ENCODE results near the gene MEIKIN. TPM values are rescaled to one million over a fixed set of nuclear protein-coding genes. Genes with fewer than 3 reads are reported as not detected.

Gene MEIKIN
- total RNA-seq, 1 experiment from 2014 or later, result not detected

GRCh38 chr5:131965826-131966415 lies 20.5 kb upstream of the MEIKIN start:
- ATAC-seq, result no peak
- Histone ChIP-seq H3K9me3 (ENCODE audit: control insufficient read depth, insufficient read depth, low read depth, low read length) (no peaks in the 10 kb centered on the region), H3K4me3 (ENCODE audit: low read depth in 2 of 2, low read length in 2 of 2) (no peak overlapping the region), H3K27me3 (ENCODE audit: control insufficient read depth, insufficient read depth, low read length) (peaks cover 6% of the 10 kb centered on the region; the same call in 1 of the 2 replicates), H3K36me3 (ENCODE audit: control insufficient read depth, insufficient read depth, low read length) (no peaks in the 10 kb centered on the region), H3K4me1 (ENCODE audit: control insufficient read depth, insufficient read depth, low read length) (no peaks in the 10 kb centered on the region), H3K27ac (ENCODE audit: low read length) (no peak overlapping the region)
- in situ Hi-C loops (cut with HindIII; ENCODE audit: low pct_unique_long_range_greater_than_20kb, low sequenced_read_pairs) (no loop called here), intact Hi-C loops (cut with micrococcal nuclease; ENCODE audit: unreplicated experiment) (no loop called here)
- ChIA-PET CTCF (no interaction called here), POLR2A (no interaction called here)
- no TSS peak for BruUV-seq (replicated peaks)
- no peak for DNase-seq (ENCODE audit: low read depth, low spot score)
- no peak for TF ChIP-seq REST (IDR thresholded peaks at IDR 0.05; ENCODE audit: insufficient read depth in 1 of 2, low read depth in 2 of 2, low read length in 1 of 2)
- no peak for TF ChIP-seq POLR2AphosphoS5 (IDR thresholded peaks at IDR 0.05; ENCODE audit: low read depth, low read length)
- TF ChIP-seq SIN3A (IDR thresholded peaks at IDR 0.05; ENCODE audit: borderline replicate concordance, insufficient read depth, low read depth, low read length), result no peak
- no peak for TF ChIP-seq TCF7L2 (IDR thresholded peaks at IDR 0.05; ENCODE audit: low read depth, low read length)
- no peak for TF ChIP-seq CTCF (IDR thresholded peaks at IDR 0.05)

- in situ Hi-C loops (cut with HindIII; ENCODE audit: low pct_unique_long_range_greater_than_20kb, low sequenced_read_pairs) (no loop called here), intact Hi-C loops (cut with micrococcal nuclease; ENCODE audit: unreplicated experiment) (no loop called here)
- no peaks in the 10 kb centered on the region for H3K9me3 ChIP-seq (ENCODE audit: control insufficient read depth, insufficient read depth, low read depth, low read length)
- no peaks in the 10 kb centered on the region for H3K36me3 ChIP-seq (ENCODE audit: control insufficient read depth, insufficient read depth, low read length)
- no peak overlapping the region for H3K4me3 ChIP-seq (ENCODE audit: low read depth in 2 of 2, low read length in 2 of 2)
- ChIA-PET POLR2A (no interaction called here), CTCF (no interaction called here)
- H3K27ac ChIP-seq (ENCODE audit: low read length), result no peak overlapping the region
- no peaks in the 10 kb centered on the region for H3K4me1 ChIP-seq (ENCODE audit: control insufficient read depth, insufficient read depth, low read length)
- TF ChIP-seq TCF7L2 (IDR thresholded peaks at IDR 0.05; ENCODE audit: low read depth, low read length) (no peak), POLR2AphosphoS5 (IDR thresholded peaks at IDR 0.05; ENCODE audit: low read depth, low read length) (no peak), SIN3A (IDR thresholded peaks at IDR 0.05; ENCODE audit: borderline replicate concordance, insufficient read depth, low read depth, low read length) (no peak), REST (IDR thresholded peaks at IDR 0.05; ENCODE audit: insufficient read depth in 1 of 2, low read depth in 2 of 2, low read length in 1 of 2) (no peak), CTCF (IDR thresholded peaks at IDR 0.05) (no peak)
- H3K27me3 ChIP-seq (ENCODE audit: control insufficient read depth, insufficient read depth, low read length), result no peaks in the 10 kb centered on the region
- no peak for DNase-seq (ENCODE audit: low read depth, low spot score)
- no peak for ATAC-seq
- BruUV-seq (replicated peaks), result no TSS peak
Observed at GRCh38 chr5:131959906-131960305, 14.4 kb upstream of the MEIKIN start.

Data from Panc1 (cell line).